Measurements from ENCODE around the gene CIRBP. TPM values are rescaled to one million over a fixed set of nuclear protein-coding genes. Genes with fewer than 3 reads are reported as not detected.

The CIRBP gene
- polyA plus RNA-seq, 1 donor = 895 TPM

Other genes starting within 250 kb of the CIRBP start
- gene TMEM259, start 248.2 kb upstream of the CIRBP start, polyA plus RNA-seq (ENCODE audit: insufficient read length) = 92.5 TPM
- gene RNU6-2, start 247.8 kb upstream of the CIRBP start, polyA plus RNA-seq (ENCODE audit: insufficient read length) = not detected
- gene CNN2, start 242.7 kb upstream of the CIRBP start, polyA plus RNA-seq (ENCODE audit: insufficient read length) = 164 TPM
- 7.6 TPM for gene ABCA7, start 229.2 kb upstream of the CIRBP start, polyA plus RNA-seq (ENCODE audit: insufficient read length)
- 7.2 TPM for gene ARHGAP45, start 202.2 kb upstream of the CIRBP start, polyA plus RNA-seq (ENCODE audit: insufficient read length)
- 130 TPM for gene POLR2E, start 174.0 kb upstream of the CIRBP start, polyA plus RNA-seq (ENCODE audit: insufficient read length)
- 224 TPM for gene GPX4, start 165.3 kb upstream of the CIRBP start, polyA plus RNA-seq (ENCODE audit: insufficient read length)
- gene SBNO2, start 95.1 kb upstream of the CIRBP start, polyA plus RNA-seq (ENCODE audit: insufficient read length) = 15.1 TPM
- 56.2 TPM for gene STK11, start 63.6 kb upstream of the CIRBP start, polyA plus RNA-seq (ENCODE audit: insufficient read length)
- 1.4 TPM for gene CBARP, start 31.3 kb upstream of the CIRBP start, polyA plus RNA-seq (ENCODE audit: insufficient read length)
- 76.3 TPM for gene ATP5F1D, start 27.6 kb upstream of the CIRBP start, polyA plus RNA-seq (ENCODE audit: insufficient read length)
- 43.8 TPM for gene MIDN, start 20.7 kb upstream of the CIRBP start, polyA plus RNA-seq (ENCODE audit: insufficient read length)
- 16.2 TPM for gene FAM174C, start 6.2 kb downstream of the CIRBP start, polyA plus RNA-seq (ENCODE audit: insufficient read length)
- gene EFNA2, start 16.5 kb downstream of the CIRBP start, polyA plus RNA-seq (ENCODE audit: insufficient read length) = 1.4 TPM
- 40.2 TPM for gene NDUFS7, start 114.6 kb downstream of the CIRBP start, polyA plus RNA-seq (ENCODE audit: insufficient read length)
- 25.7 TPM for gene GAMT, start 132.2 kb downstream of the CIRBP start, polyA plus RNA-seq (ENCODE audit: insufficient read length)
- 91.8 TPM for gene DAZAP1, start 138.3 kb downstream of the CIRBP start, polyA plus RNA-seq (ENCODE audit: insufficient read length)
- 539 TPM for gene RPS15, start 169.1 kb downstream of the CIRBP start, polyA plus RNA-seq (ENCODE audit: insufficient read length)
- 1.3 TPM for gene APC2, start 180.8 kb downstream of the CIRBP start, polyA plus RNA-seq (ENCODE audit: insufficient read length)
- 19.5 TPM for gene C19orf25, start 209.9 kb downstream of the CIRBP start, polyA plus RNA-seq (ENCODE audit: insufficient read length)
- gene PCSK4, start 221.0 kb downstream of the CIRBP start, polyA plus RNA-seq (ENCODE audit: insufficient read length) = 5.0 TPM
- 15.7 TPM for gene REEP6, start 221.8 kb downstream of the CIRBP start, polyA plus RNA-seq (ENCODE audit: insufficient read length)
- 0.27 TPM for gene ADAMTSL5, start 243.7 kb downstream of the CIRBP start, polyA plus RNA-seq (ENCODE audit: insufficient read length)

All from left kidney (tissue), 1 donor.